ENCODE measurements around the gene AMN.

The AMN gene

DNA sequence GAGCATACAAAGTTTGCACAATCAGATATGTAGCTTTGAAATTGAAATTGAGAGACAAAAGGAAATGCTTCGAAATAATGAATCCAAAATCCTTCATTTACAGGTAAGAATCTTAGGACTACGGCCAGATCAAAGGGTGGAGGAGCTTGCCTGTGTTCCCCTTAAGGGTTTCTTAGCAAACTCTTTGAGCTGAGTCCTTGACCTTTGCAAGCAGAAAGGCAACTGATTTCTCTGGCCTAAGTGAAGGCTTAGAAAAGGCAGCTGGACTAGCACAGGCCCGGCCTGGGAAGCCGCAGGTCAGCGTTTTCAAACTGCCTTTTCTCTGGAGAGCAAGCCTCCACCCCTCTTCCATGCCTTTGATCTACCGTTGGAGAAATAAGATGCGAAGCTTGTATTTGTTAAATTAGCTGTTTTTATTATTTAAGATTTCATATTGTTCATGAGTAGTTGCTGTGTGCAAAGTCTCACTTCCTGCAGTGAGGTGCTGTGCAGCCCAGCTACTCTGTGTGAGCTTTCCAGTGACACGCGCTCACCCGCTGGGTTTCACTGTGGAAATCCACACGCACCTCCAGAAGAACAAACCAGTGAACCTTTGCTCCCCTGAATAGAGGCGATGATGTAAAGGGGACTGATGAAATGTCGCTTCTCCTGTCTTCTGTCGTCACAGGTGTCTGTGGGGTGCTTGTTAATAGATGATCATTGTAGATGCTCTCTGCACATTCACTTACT, 25.0 kb upstream of the AMN start:
- Histone ChIP-seq H3K4me2 (ENCODE audit: insufficient read depth, low read length) (no peak overlapping the region), H3K9ac (ENCODE audit: low read depth, low read length) (no peak overlapping the region)
- no peak for ATAC-seq (ENCODE audit: insufficient read depth, low read depth)

DNA sequence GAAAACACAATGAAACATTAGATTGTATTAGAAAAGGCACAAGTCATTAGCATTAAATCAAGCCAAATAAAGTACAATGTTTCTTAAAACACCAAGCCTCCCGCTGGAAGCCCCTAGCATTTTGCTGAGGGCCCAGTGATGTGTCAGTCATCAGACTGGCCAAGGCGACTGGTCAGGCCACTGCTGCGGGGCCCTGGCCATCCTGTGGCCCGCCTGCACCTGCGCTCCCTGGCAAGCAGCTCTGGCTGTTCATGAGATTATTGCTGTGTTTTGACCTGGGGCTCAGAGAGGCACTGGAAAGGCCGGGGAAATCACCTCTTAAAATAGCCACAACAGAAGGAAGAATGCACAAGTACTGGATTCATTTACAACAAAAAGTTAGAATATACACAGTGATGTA, 24.2 kb upstream of the AMN start:
- DNase-seq (no peak), ATAC-seq (ENCODE audit: insufficient read depth, low read depth) (no peak)
- no peak overlapping the region for H3K27ac ChIP-seq (ENCODE audit: low read length)
- H3K4me2 ChIP-seq (ENCODE audit: insufficient read depth, low read length): no peak overlapping the region
- H3K27me3 ChIP-seq (ENCODE audit: insufficient read depth, low read length, poor library complexity): no peaks in the 10 kb centered on the region
- H3K4me3 ChIP-seq (ENCODE audit: low read depth in 1 of 2, low read length in 2 of 2): no peak overlapping the region
- H4K20me1 ChIP-seq (ENCODE audit: insufficient read depth, low read length): no peaks in the 10 kb centered on the region
- no peak overlapping the region for H3K9ac ChIP-seq (ENCODE audit: low read depth, low read length)
- H3K9me3 ChIP-seq (ENCODE audit: insufficient read depth, low read length, severe bottlenecking): no peaks in the 10 kb centered on the region
- H2AFZ ChIP-seq (ENCODE audit: low read depth, low read length): no peak overlapping the region
- no peaks in the 10 kb centered on the region for H3K79me2 ChIP-seq (ENCODE audit: insufficient read depth, low read length)
- TF ChIP-seq, protein P1, sequence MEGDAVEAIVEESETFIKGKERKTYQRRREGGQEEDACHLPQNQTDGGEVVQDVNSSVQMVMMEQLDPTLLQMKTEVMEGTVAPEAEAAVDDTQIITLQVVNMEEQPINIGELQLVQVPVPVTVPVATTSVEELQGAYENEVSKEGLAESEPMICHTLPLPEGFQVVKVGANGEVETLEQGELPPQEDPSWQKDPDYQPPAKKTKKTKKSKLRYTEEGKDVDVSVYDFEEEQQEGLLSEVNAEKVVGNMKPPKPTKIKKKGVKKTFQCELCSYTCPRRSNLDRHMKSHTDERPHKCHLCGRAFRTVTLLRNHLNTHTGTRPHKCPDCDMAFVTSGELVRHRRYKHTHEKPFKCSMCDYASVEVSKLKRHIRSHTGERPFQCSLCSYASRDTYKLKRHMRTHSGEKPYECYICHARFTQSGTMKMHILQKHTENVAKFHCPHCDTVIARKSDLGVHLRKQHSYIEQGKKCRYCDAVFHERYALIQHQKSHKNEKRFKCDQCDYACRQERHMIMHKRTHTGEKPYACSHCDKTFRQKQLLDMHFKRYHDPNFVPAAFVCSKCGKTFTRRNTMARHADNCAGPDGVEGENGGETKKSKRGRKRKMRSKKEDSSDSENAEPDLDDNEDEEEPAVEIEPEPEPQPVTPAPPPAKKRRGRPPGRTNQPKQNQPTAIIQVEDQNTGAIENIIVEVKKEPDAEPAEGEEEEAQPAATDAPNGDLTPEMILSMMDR (IDR thresholded peaks at IDR 0.05; ENCODE audit: borderline replicate concordance, extremely low read depth, low read length, poor library complexity, severe bottlenecking): no peak
- TF ChIP-seq EZH2 (IDR thresholded peaks at IDR 0.05; ENCODE audit: borderline replicate concordance, low read depth, low read length, severe bottlenecking): no peak
- H3K4me1 ChIP-seq (ENCODE audit: insufficient read depth, low read length): no peaks in the 10 kb centered on the region
- peaks cover 69% of the 10 kb centered on the region for H3K36me3 ChIP-seq (ENCODE audit: insufficient read depth, low read length)

More for the DNA sequence above, 25.0 kb upstream of the AMN start:
- H3K27me3 ChIP-seq (ENCODE audit: insufficient read depth, low read length, poor library complexity): no peaks in the 10 kb centered on the region
- no peaks in the 10 kb centered on the region for H3K4me1 ChIP-seq (ENCODE audit: insufficient read depth, low read length)
- TF ChIP-seq, protein P1 (IDR thresholded peaks at IDR 0.05; ENCODE audit: borderline replicate concordance, extremely low read depth, low read length, poor library complexity, severe bottlenecking): no peak
- no peak for TF ChIP-seq EZH2 (IDR thresholded peaks at IDR 0.05; ENCODE audit: borderline replicate concordance, low read depth, low read length, severe bottlenecking)
- no peak overlapping the region for H2AFZ ChIP-seq (ENCODE audit: low read depth, low read length)
- H3K4me3 ChIP-seq (ENCODE audit: low read depth in 1 of 2, low read length in 2 of 2): no peak overlapping the region
- H3K9me3 ChIP-seq (ENCODE audit: insufficient read depth, low read length, severe bottlenecking): no peaks in the 10 kb centered on the region
- H4K20me1 ChIP-seq (ENCODE audit: insufficient read depth, low read length): no peaks in the 10 kb centered on the region
- peaks cover 65% of the 10 kb centered on the region for H3K36me3 ChIP-seq (ENCODE audit: insufficient read depth, low read length)
- H3K27ac ChIP-seq (ENCODE audit: low read length): peak overlapping the region; percentile 27; the same call in 1 of the 2 replicates
- no peak for DNase-seq
- H3K79me2 ChIP-seq (ENCODE audit: insufficient read depth, low read length): no peaks in the 10 kb centered on the region

DNA sequence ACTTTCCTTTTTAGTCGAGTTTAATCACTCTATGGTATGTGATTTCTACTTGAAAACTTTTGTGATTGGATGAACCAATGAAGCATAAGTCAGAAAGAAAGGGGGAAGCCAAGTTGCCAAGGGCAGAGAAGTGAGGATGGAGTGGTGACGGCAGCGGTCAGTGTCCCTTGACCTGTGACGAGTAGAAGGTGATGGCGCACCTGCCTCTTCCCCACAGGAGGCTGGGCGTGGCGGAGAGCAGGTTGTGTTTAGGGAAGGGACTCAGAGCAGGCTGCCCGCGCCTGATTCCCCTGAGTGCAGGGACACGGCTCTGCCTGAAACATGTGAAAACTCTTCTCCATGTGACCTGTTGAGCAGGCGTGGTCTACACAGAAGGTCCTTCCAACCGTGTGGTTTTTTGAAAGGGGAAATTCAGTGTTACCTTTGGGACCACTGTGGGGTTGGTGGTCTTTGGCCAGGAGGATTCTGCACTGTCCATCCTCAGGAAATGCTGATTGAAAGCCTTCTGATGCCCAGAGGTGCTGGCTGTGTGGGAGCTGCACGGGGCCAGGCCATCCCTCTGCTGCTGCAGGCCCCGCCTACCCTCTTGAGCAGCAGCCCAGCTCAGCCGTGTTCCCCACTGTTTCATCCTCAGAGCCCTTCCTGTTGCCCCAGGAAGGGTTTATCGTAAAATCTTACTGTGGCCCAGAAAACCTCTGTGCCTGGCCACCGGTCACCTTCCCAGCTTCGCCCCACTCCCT, 23.5 kb upstream of the AMN start:
- Histone ChIP-seq H4K20me1 (ENCODE audit: insufficient read depth, low read length) (no peaks in the 10 kb centered on the region), H3K9ac (ENCODE audit: low read depth, low read length) (no peak overlapping the region), H3K36me3 (ENCODE audit: insufficient read depth, low read length) (peaks cover 72% of the 10 kb centered on the region), H3K9me3 (ENCODE audit: insufficient read depth, low read length, severe bottlenecking) (no peaks in the 10 kb centered on the region), H3K27ac (ENCODE audit: low read length) (no peak overlapping the region), H3K27me3 (ENCODE audit: insufficient read depth, low read length, poor library complexity) (no peaks in the 10 kb centered on the region), H3K4me1 (ENCODE audit: insufficient read depth, low read length) (no peaks in the 10 kb centered on the region), H3K4me2 (ENCODE audit: insufficient read depth, low read length) (no peak overlapping the region), H3K79me2 (ENCODE audit: insufficient read depth, low read length) (no peaks in the 10 kb centered on the region), H3K4me3 (ENCODE audit: low read depth in 1 of 2, low read length in 2 of 2) (no peak overlapping the region), H2AFZ (ENCODE audit: low read depth, low read length) (no peak overlapping the region)
- TF ChIP-seq, protein P1 (IDR thresholded peaks at IDR 0.05; ENCODE audit: borderline replicate concordance, extremely low read depth, low read length, poor library complexity, severe bottlenecking): no peak
- no peak for TF ChIP-seq EZH2 (IDR thresholded peaks at IDR 0.05; ENCODE audit: borderline replicate concordance, low read depth, low read length, severe bottlenecking)
- ATAC-seq (ENCODE audit: insufficient read depth, low read depth): no peak
- DNase-seq: no peak

Measured in DND-41 (cell line).